Endothelial cell of umbilical vein (primary cell): Measurements from ENCODE around the gene TLE7. TPM values are rescaled to one million over a fixed set of nuclear protein-coding genes. Genes with fewer than 3 reads are reported as not detected.

ENCODE experiments used
- BruUV-seq: library from RNA; stranded (reverse); fragments of 400-500 nt; replicated peaks from 2 replicates; lab custom pipeline; 2021; lab: Mats Ljungman, UMichigan
- CTCF ChIA-PET: fragments of 300-600, 350-600 bp; sonication (Branson Sonifier 250); formaldehyde crosslinking; loops from one replicate; lab custom pipeline; 2021; ENCODE audit warnings: antibody characterized with exemption, inconsistent platforms; lab: Charles Lee
- POLR2A ChIA-PET: fragments of 300-600, 350-600 bp; sonication (Branson Sonifier 250); formaldehyde crosslinking; loops from one replicate; lab custom pipeline; 2021; ENCODE audit warnings: antibody characterized with exemption, inconsistent platforms; lab: Charles Lee
- DNase-seq: peaks from one replicate; pipeline ENCODE4 v3.0.0-alpha.2; 2011; ENCODE audit warnings: low read depth, low spot score
- FAIRE-seq: peaks from 2 replicates; lab custom pipeline; 2011; peaks lifted over from hg19 to GRCh38; lab: Jason Lieb, UNC
- H2AFZ ChIP-seq: 2 replicates; pipeline ENCODE4 v1.6.0; 2012; ENCODE audit warnings: low read depth, low read length, control low read depth, inconsistent platforms
- H3K27ac ChIP-seq: 2 replicates; pipeline ENCODE4 v1.5.1; 2011; ENCODE audit warnings: low read depth, mild to moderate bottlenecking, control low read depth, low read length, moderate library complexity; ENCODE audit not compliant: insufficient read depth
- H3K27me3 ChIP-seq, 2 experiments: 2 replicates each; pipeline versions ENCODE4 v1.6.0 to v1.6.1; 2011; ENCODE audit warnings: low read length in 2 of 2, mixed read lengths in 1 of 2; ENCODE audit not compliant: control insufficient read depth in 2 of 2, insufficient read depth in 2 of 2
- H3K36me3 ChIP-seq, 2 experiments: 2 replicates in 1 of 2; 3 replicates in 1 of 2; pipeline ENCODE4 v1.5.1; 2011; ENCODE audit warnings: low read length in 2 of 2, mild to moderate bottlenecking in 1 of 2, moderate library complexity in 1 of 2; ENCODE audit not compliant: control insufficient read depth in 2 of 2, insufficient read depth in 2 of 2; ENCODE audit errors: extremely low read depth in 1 of 2
- H3K4me1 ChIP-seq: 3 replicates; pipeline ENCODE4 v1.5.1; 2011; ENCODE audit warnings: mild to moderate bottlenecking, low read length; ENCODE audit not compliant: control insufficient read depth, insufficient read depth; ENCODE audit errors: extremely low read depth
- H3K4me2 ChIP-seq: 2 replicates; pipeline ENCODE4 v1.6.1; 2011; ENCODE audit warnings: low read length, control low read depth, mixed read lengths; ENCODE audit not compliant: insufficient read depth
- H3K4me3 ChIP-seq, 3 experiments: fragments of 200-600 bp in 1 of 3; sonication (generic), shearing (Covaris generic) in 1 of 3; replicated peaks in 1 of 3; 2 replicates each; pipeline ENCODE4 v1.5.1; 2011 to 2016; ENCODE audit warnings: control low read depth in 3 of 3, low read length in 3 of 3, mild to moderate bottlenecking in 2 of 3, inconsistent platforms in 1 of 3, low read depth in 1 of 3, moderate library complexity in 1 of 3; ENCODE audit not compliant: insufficient read depth in 1 of 3
- H3K79me2 ChIP-seq: 2 replicates; pipeline ENCODE4 v1.6.0; 2012; ENCODE audit warnings: low read length, inconsistent platforms; ENCODE audit not compliant: control insufficient read depth, insufficient read depth
- H3K9ac ChIP-seq: replicated peaks from 2 replicates; pipeline ENCODE3; 2011; ENCODE audit warnings: low read length, control low read depth; ENCODE audit not compliant: insufficient read depth; ENCODE audit errors: extremely low read depth
- H3K9me1 ChIP-seq: replicated peaks from 3 replicates; pipeline ENCODE4 v1.6.0; 2011; ENCODE audit warnings: mild to moderate bottlenecking, low read length; ENCODE audit not compliant: control insufficient read depth, insufficient read depth; ENCODE audit errors: extremely low read depth
- H3K9me3 ChIP-seq: replicated peaks from 2 replicates; pipeline ENCODE4 v1.5.1; 2012; ENCODE audit warnings: low read length, inconsistent platforms; ENCODE audit not compliant: control insufficient read depth, insufficient read depth
- H4K20me1 ChIP-seq: replicated peaks from 2 replicates; pipeline ENCODE3; 2011; ENCODE audit warnings: mild to moderate bottlenecking, low read length; ENCODE audit not compliant: control insufficient read depth, insufficient read depth; ENCODE audit errors: extremely low read depth
- EZH2 ChIP-seq: IDR thresholded peaks from 2 replicates; pipeline ENCODE4 v1.6.1; 2012; ENCODE audit warnings: borderline replicate concordance, low read depth, mild to moderate bottlenecking, moderate library complexity, low read length, inconsistent platforms; ENCODE audit not compliant: severe bottlenecking
- FOS ChIP-seq: IDR thresholded peaks from 2 replicates; pipeline ENCODE4 v1.6.1; 2011; ENCODE audit warnings: mild to moderate bottlenecking, low read length, moderate library complexity, borderline replicate concordance; ENCODE audit not compliant: insufficient read depth
- GATA2 ChIP-seq: IDR thresholded peaks from 2 replicates; pipeline ENCODE4 v1.7.0; 2011; ENCODE audit warnings: low read depth, mild to moderate bottlenecking, moderate library complexity, mixed read lengths, low read length; ENCODE audit not compliant: insufficient read length, insufficient read depth
- JUN ChIP-seq: IDR thresholded peaks from 2 replicates; pipeline ENCODE4 v1.6.1; 2011; ENCODE audit warnings: borderline replicate concordance, low read depth; ENCODE audit not compliant: insufficient read length, insufficient read depth
- MYC ChIP-seq: IDR thresholded peaks from one replicate; pipeline ENCODE4 v1.6.1; 2011; ENCODE audit warnings: mild to moderate bottlenecking, low read depth, low read length
- POLR2A ChIP-seq: IDR thresholded peaks from 2 replicates; pipeline ENCODE4 v1.6.1; 2012; ENCODE audit warnings: low read depth, mild to moderate bottlenecking, control low read depth, low read length
- POLR2AphosphoS5 ChIP-seq: IDR thresholded peaks from 2 replicates; pipeline ENCODE4 v1.6.1; 2012; ENCODE audit warnings: low read depth, mild to moderate bottlenecking, control low read depth, low read length, moderate library complexity; ENCODE audit not compliant: insufficient read depth
- dilution Hi-C: fragments of 300-500 bp; cut with MboI; formaldehyde crosslinking; loops from one replicate; pipeline ENCODE4 v1.15.0; 2019; ENCODE audit warnings: low sequenced_read_pairs; ENCODE audit not compliant: extremely low pct_ligation_motif_present
- intact Hi-C: fragments of 100-400 bp; cut with micrococcal nuclease; formaldehyde crosslinking; loops from one replicate; pipeline ENCODE4 v1.10.0; 2022
- polyA plus RNA-seq, 4 experiments: library from polyadenylated mRNA; depleted of rRNA in 3 of 4; stranded (reverse) in 3 of 4; unstranded in 1 of 4; fragments of >200 nt; gene quantifications; 2 replicates each; pipeline versions ENCODE4 v1.2.1 to v1.2.3, GENCODE V29; 2011 to 2012; ENCODE audit warnings: missing spikeins in 1 of 4
- total RNA-seq: library from RNA; stranded (reverse); gene quantifications from 2 replicates; pipeline ENCODE4 v1.2.3, GENCODE V29; 2021
- TF ChIP-seq, protein P1 (sequence below): IDR thresholded peaks from 2 replicates; pipeline ENCODE4 v1.6.1; 2011; ENCODE audit not compliant: insufficient read depth, insufficient read length
- TF ChIP-seq, protein P2 (sequence below), 2 donors: IDR thresholded peaks; 1 replicate in 1 of 2; 2 replicates in 1 of 2; pipeline ENCODE4 v1.5.1; 2011; ENCODE audit warnings: low read length in 2 of 2, mild to moderate bottlenecking in 2 of 2, moderate library complexity in 2 of 2, control low read depth in 1 of 2, inconsistent platforms in 1 of 2, low read depth in 1 of 2; ENCODE audit not compliant: insufficient read depth in 1 of 2; ENCODE audit errors: extremely low read depth in 1 of 2

TLE7 gene
- total and polyA plus RNA-seq, 2 donors (not counting 3 experiments of a cell fraction or from before 2014, with no cell fraction given) = not detected

DNA sequence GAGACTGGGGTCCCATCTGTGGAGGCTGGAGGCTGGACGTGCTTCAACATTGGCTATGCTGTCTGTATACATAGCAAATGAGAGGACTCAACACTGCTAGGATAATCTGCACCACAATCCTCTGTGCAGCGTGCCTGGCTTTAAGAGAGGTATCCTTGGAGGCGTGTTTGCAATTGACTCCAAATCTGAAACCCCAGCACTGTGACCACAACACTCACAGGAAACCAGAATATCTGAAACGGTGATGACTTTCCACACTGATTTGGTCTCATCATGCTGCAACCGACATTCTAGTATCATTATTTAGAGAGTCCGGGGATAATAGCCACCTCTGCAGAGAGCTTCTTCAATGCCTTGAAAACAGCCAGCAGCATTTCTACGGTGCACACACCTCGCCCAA lies 35.1 kb downstream of the TLE7 start:
- Histone ChIP-seq H3K4me3 (no peak overlapping the region), H3K9ac (no peak overlapping the region), H3K36me3 (no peaks in the 10 kb centered on the region), H3K9me3 (no peaks in the 10 kb centered on the region), H4K20me1 (no peaks in the 10 kb centered on the region), H3K9me1 (no peaks in the 10 kb centered on the region), H3K4me2 (no peak overlapping the region), H3K4me1 (no peaks in the 10 kb centered on the region), H3K27ac (no peak overlapping the region), H2AFZ (no peak overlapping the region), H3K79me2 (no peaks in the 10 kb centered on the region), H3K27me3 (no peaks in the 10 kb centered on the region)
- no peak for FAIRE-seq
- ChIA-PET POLR2A (no interaction called here), CTCF (no interaction called here)
- intact Hi-C loops (no loop called here), dilution Hi-C loops (no loop called here)
- BruUV-seq = no TSS peak
- no peak for TF ChIP-seq JUN
- no peak for TF ChIP-seq POLR2A
- TF ChIP-seq, protein P1, sequence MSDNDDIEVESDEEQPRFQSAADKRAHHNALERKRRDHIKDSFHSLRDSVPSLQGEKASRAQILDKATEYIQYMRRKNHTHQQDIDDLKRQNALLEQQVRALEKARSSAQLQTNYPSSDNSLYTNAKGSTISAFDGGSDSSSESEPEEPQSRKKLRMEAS = no peak
- no peak for TF ChIP-seq MYC
- TF ChIP-seq, protein P2, sequence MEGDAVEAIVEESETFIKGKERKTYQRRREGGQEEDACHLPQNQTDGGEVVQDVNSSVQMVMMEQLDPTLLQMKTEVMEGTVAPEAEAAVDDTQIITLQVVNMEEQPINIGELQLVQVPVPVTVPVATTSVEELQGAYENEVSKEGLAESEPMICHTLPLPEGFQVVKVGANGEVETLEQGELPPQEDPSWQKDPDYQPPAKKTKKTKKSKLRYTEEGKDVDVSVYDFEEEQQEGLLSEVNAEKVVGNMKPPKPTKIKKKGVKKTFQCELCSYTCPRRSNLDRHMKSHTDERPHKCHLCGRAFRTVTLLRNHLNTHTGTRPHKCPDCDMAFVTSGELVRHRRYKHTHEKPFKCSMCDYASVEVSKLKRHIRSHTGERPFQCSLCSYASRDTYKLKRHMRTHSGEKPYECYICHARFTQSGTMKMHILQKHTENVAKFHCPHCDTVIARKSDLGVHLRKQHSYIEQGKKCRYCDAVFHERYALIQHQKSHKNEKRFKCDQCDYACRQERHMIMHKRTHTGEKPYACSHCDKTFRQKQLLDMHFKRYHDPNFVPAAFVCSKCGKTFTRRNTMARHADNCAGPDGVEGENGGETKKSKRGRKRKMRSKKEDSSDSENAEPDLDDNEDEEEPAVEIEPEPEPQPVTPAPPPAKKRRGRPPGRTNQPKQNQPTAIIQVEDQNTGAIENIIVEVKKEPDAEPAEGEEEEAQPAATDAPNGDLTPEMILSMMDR (IDR thresholded peaks at IDR 0.05; ENCODE audit: extremely low read depth in 1 of 2, insufficient read depth in 1 of 2, low read depth in 1 of 2, low read length in 2 of 2) = no peak
- no peak for TF ChIP-seq GATA2
- no peak for TF ChIP-seq EZH2
- TF ChIP-seq POLR2AphosphoS5 = no peak
- TF ChIP-seq FOS = no peak
- DNase-seq = no peak
